SU-DHL-6 (cell line): Measurements from ENCODE around the gene RMND5B.

Experiments used
- H2AFZ ChIP-seq: fragments of 200-600 bp; sonication (generic); 2 replicates; pipeline ENCODE4 v1.6.1; 2014; ENCODE audit warnings: low read depth, mild to moderate bottlenecking, moderate library complexity, mixed read lengths, antibody characterized with exemption, low read length; ENCODE audit not compliant: severe bottlenecking
- H3F3A ChIP-seq: fragments of 200-600 bp; shearing (Covaris generic); 2 replicates; pipeline ENCODE4 v1.6.0; 2016; ENCODE audit warnings: antibody characterized with exemption, mild to moderate bottlenecking; ENCODE audit not compliant: insufficient read depth
- H3K27ac ChIP-seq: fragments of 200-600 bp; sonication (generic); 2 replicates; pipeline ENCODE4 v1.5.1; 2016; ENCODE audit warnings: low read depth, mild to moderate bottlenecking, low read length, moderate library complexity, mixed read lengths
- H3K27me3 ChIP-seq: fragments of 200-600 bp; sonication (generic), shearing (Covaris generic); 2 replicates; pipeline ENCODE4 v1.6.0; 2014; ENCODE audit warnings: mild to moderate bottlenecking, low read length
- H3K36me3 ChIP-seq: fragments of 200-600 bp; sonication (generic); 2 replicates; pipeline ENCODE4 v1.6.1; 2014; ENCODE audit warnings: mild to moderate bottlenecking, low read length, mixed read lengths
- H3K4me2 ChIP-seq: fragments of 300-600, 200-600 bp; shearing (Covaris generic), sonication (generic); 2 replicates; pipeline ENCODE4 v1.6.0; 2014; ENCODE audit warnings: low read length, low read depth, mild to moderate bottlenecking; ENCODE audit not compliant: poor library complexity, severe bottlenecking
- H3K4me3 ChIP-seq: fragments of 200-600 bp; sonication (generic); 2 replicates; pipeline ENCODE4 v1.5.1; 2014; ENCODE audit warnings: antibody characterized with exemption, low read length, mild to moderate bottlenecking, mixed read lengths; ENCODE audit not compliant: insufficient read depth, poor library complexity, severe bottlenecking
- H3K79me2 ChIP-seq: fragments of 200-600 bp; sonication (generic); 2 replicates; pipeline ENCODE4 v1.6.1; 2014; ENCODE audit warnings: mild to moderate bottlenecking, low read length, moderate library complexity; ENCODE audit not compliant: insufficient read depth
- H3K9ac ChIP-seq: fragments of 200-600 bp; sonication (generic); 2 replicates; pipeline ENCODE4 v1.7.0; 2014; ENCODE audit warnings: mild to moderate bottlenecking, low read length
- H3K9me2 ChIP-seq: fragments of 200-600 bp; sonication (generic); replicated peaks from 2 replicates; pipeline ENCODE4 v1.6.1; 2014; ENCODE audit warnings: low read length; ENCODE audit not compliant: insufficient read depth
- H3K9me3 ChIP-seq: fragments of 200-600 bp; sonication (generic); 2 replicates; pipeline ENCODE4 v1.6.1; 2014; ENCODE audit warnings: low read length, mixed read lengths; ENCODE audit not compliant: insufficient read depth
- H4K20me1 ChIP-seq: fragments of 200-600 bp; sonication (generic); 2 replicates; pipeline ENCODE4 v1.6.1; 2014; ENCODE audit warnings: low read depth, mild to moderate bottlenecking, antibody characterized with exemption, low read length, moderate library complexity, mixed read lengths
- EZH2phosphoT487 ChIP-seq: fragments of 200-600 bp; sonication (generic), shearing (Covaris generic); conservative IDR thresholded peaks from 2 replicates; pipeline ENCODE4 v1.6.1; 2018; ENCODE audit warnings: mild to moderate bottlenecking, antibody characterized with exemption, low read length, moderate library complexity, mixed read lengths
- TF ChIP-seq, protein P1 (sequence below): fragments of 200-600 bp; sonication (generic); IDR thresholded peaks from one replicate; pipeline ENCODE4 v1.5.1; 2017; ENCODE audit warnings: antibody characterized with exemption, mild to moderate bottlenecking, low read length, moderate library complexity; ENCODE audit not compliant: insufficient read depth, poor library complexity, severe bottlenecking

Gene RMND5B

DNA sequence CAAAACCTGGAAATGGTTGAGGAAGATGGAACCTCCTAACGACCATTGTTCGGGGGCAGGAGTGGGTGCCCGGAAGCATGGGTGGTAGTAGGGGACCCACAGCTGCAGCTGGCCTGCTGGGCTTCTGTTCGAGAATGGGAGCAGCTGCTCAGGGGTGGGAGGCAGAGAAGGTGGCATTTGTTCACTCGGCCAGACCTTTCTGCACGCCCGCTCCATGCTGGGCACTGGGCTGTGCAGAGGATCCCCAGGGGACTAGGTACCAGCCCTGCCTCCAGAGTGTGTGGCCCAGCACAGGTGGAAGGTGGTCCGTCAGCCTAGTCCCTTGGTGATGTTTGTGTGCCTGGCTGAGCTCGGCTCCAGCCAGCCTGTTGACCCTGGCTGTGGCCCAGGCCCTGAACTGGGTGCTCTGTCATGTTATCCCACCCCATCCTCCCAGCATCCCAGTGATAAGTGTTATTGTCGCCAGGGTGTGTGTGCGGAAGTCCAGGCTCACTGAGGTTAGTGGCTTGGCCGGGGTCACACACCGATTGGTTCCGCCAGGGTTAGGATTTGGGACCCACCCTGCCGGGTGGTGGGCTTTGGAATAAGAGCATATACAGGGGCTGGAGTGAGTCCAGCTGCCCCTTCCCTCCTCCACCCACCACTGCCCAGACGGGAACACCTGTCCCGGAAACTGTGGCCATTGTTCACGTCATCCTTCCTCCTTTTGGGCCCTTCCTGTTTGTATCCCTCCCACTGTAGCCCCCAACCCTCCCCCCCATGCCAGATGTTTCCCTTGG lies 12.7 kb upstream of the RMND5B start:
- peak overlapping the region; percentile 94 for H3K27ac ChIP-seq
- H3K9me2 ChIP-seq: no peaks in the 10 kb centered on the region
- H4K20me1 ChIP-seq: no peaks in the 10 kb centered on the region
- no peaks in the 10 kb centered on the region for H3K27me3 ChIP-seq
- H3K9ac ChIP-seq: peak overlapping the region; percentile 91
- H3K4me3 ChIP-seq: peak overlapping the region; percentile 37
- TF ChIP-seq EZH2phosphoT487: no peak
- TF ChIP-seq, protein P1, sequence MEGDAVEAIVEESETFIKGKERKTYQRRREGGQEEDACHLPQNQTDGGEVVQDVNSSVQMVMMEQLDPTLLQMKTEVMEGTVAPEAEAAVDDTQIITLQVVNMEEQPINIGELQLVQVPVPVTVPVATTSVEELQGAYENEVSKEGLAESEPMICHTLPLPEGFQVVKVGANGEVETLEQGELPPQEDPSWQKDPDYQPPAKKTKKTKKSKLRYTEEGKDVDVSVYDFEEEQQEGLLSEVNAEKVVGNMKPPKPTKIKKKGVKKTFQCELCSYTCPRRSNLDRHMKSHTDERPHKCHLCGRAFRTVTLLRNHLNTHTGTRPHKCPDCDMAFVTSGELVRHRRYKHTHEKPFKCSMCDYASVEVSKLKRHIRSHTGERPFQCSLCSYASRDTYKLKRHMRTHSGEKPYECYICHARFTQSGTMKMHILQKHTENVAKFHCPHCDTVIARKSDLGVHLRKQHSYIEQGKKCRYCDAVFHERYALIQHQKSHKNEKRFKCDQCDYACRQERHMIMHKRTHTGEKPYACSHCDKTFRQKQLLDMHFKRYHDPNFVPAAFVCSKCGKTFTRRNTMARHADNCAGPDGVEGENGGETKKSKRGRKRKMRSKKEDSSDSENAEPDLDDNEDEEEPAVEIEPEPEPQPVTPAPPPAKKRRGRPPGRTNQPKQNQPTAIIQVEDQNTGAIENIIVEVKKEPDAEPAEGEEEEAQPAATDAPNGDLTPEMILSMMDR: no peak
- H3F3A ChIP-seq: peaks cover 61% of the 10 kb centered on the region
- peaks cover 44% of the 10 kb centered on the region for H3K79me2 ChIP-seq
- H3K4me2 ChIP-seq: peak overlapping the region; percentile 78
- H3K36me3 ChIP-seq: no peaks in the 10 kb centered on the region
- no peak overlapping the region for H2AFZ ChIP-seq
- H3K9me3 ChIP-seq: no peaks in the 10 kb centered on the region

DNA sequence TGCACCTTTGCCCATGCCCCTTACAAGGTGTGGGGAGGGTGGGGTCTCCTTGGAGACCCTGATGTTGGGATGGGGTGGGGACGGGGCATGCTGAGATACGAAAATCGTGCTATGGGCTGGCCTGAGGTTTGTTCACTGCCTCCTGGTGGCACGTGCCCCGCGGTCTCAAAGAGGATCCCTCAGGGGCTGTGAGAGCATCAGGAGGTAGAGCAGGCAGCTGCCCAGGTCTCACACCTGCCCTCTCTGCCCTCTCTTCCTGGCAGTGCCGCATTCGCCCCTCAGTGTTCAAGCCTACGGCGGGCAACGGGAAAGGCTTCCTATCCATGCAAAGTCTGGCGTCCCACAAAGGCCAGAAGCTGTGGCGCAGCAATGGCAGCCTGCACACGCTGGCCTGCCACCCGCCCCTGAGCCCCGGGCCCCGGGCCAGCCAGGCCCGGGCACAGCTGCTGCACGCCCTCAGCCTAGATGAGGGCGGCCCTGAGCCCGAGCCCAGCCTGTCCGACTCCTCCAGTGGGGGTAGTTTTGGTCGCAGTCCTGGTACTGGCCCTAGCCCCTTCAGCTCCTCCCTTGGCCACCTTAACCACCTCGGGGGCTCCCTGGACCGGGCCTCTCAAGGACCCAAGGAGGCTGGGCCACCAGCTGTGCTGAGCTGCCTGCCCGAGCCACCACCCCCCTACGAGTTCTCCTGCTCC lies 10.8 kb upstream of the RMND5B start:
- H3K79me2 ChIP-seq: peaks cover 31% of the 10 kb centered on the region
- no peaks in the 10 kb centered on the region for H3K36me3 ChIP-seq
- no peak for TF ChIP-seq EZH2phosphoT487
- TF ChIP-seq, protein P1: no peak
- peaks cover 52% of the 10 kb centered on the region for H3F3A ChIP-seq
- H3K9me3 ChIP-seq: no peaks in the 10 kb centered on the region
- peak overlapping the region; percentile 91 for H3K9ac ChIP-seq
- no peaks in the 10 kb centered on the region for H3K9me2 ChIP-seq
- H3K4me2 ChIP-seq: peak overlapping the region; percentile 42
- no peak overlapping the region for H2AFZ ChIP-seq
- H3K4me3 ChIP-seq: no peak overlapping the region
- no peaks in the 10 kb centered on the region for H3K27me3 ChIP-seq
- no peaks in the 10 kb centered on the region for H4K20me1 ChIP-seq
- peak overlapping the region; percentile 94 for H3K27ac ChIP-seq

DNA sequence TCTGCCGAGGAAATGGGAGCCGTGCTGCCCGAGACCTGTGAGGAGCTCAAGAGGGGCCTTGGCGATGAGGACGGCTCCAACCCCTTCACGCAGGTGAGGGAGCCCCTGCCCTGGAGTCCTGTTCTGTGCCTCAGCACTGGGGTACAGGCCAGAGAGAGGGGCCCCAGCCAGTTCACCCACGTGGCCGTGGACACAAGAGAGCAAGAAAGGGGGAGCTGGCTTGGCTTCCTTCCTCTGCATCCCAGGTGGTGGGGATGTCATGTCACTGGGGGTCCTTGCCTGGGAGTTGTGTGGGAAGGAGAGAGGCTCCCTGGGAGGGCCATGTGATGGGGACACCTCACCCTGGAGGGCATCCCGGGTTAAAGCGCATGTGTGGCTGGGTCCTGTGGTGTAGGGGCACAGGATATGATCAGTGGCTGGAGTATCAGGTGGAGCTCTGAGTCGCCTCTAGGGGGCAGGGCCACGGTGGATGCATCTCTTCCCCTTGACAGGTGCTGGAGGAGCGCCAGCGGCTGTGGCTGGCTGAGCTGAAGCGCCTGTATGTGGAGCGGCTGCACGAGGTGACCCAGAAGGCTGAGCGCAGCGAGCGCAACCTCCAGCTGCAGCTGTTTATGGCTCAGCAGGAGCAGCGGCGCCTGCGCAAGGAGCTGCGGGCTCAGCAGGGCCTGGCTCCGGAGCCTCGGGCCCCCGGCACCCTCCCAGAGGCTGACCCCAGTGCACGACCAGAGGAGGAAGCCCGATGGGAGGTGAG lies 10.0 kb upstream of the RMND5B start:
- Histone ChIP-seq H3K27me3 (no peaks in the 10 kb centered on the region), H3K79me2 (peaks cover 30% of the 10 kb centered on the region), H4K20me1 (no peaks in the 10 kb centered on the region), H3K9me2 (no peaks in the 10 kb centered on the region), H3K27ac (peak overlapping the region; percentile 94), H3K9ac (peak overlapping the region; percentile 47), H3K9me3 (no peaks in the 10 kb centered on the region), H2AFZ (no peak overlapping the region), H3K36me3 (no peaks in the 10 kb centered on the region), H3F3A (peaks cover 50% of the 10 kb centered on the region), H3K4me3 (no peak overlapping the region), H3K4me2 (peak overlapping the region; percentile 42)
- TF ChIP-seq, protein P1: peak; percentile 57
- no peak for TF ChIP-seq EZH2phosphoT487
